ENCODE measurements around the gene ARMC7.
"Not testable (repeated sequence)": the region's sequence is repeated elsewhere in the genome, so short reads cannot be mapped to it uniquely, and the experiment has no call there.

The ARMC7 gene

DNA sequence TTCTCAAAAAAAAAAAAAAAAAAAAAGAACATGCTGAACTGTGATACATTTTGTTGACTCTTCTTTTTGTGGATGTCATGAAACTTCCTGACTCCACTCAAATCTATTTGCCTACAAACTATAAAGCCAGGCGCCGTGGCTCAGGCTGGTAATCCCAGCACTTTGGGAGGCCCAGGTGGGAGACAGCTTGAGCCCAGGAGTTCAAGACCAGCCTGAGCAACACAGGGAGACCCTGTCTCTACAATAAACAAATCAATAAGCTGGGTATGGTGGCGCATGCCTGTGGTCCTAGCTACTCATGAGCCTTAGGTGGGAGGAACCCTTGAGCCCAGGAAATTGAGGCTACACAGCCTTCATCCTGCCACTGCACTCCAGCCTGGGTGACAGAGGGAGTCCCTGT is 23.2 kb downstream of the ARMC7 start:
- peak overlapping the region in 1 of 2 experiments; percentile 38 for H2BK12ac ChIP-seq (ENCODE audit: low read length in 2 of 2)
- H3K79me1 ChIP-seq (replicated peaks; ENCODE audit: low read length, poor library complexity, severe bottlenecking): peaks cover 8% of the 10 kb centered on the region
- H3K27ac ChIP-seq (ENCODE audit: low read length, poor library complexity, severe bottlenecking): no peak overlapping the region
- H2BK5ac ChIP-seq (ENCODE audit: low read depth, low read length, poor library complexity, severe bottlenecking): no peak overlapping the region
- no peak overlapping the region for H3K4me3 ChIP-seq (ENCODE audit: insufficient read depth in 1 of 2, low read depth in 1 of 2, low read length in 2 of 2)
- H2BK120ac ChIP-seq (ENCODE audit: low read depth, low read length): no peak overlapping the region
- no peak overlapping the region for H3K9ac ChIP-seq (ENCODE audit: low read length)
- H2BK15ac ChIP-seq (ENCODE audit: low read depth, poor library complexity, severe bottlenecking): no peak overlapping the region
- DNase-seq: no peak
- H3K14ac ChIP-seq (ENCODE audit: low read length in 2 of 2): no peak overlapping the region
- no peak overlapping the region for H3K23ac ChIP-seq (ENCODE audit: low read length in 2 of 2)
- no peak overlapping the region for H3K18ac ChIP-seq (ENCODE audit: low read depth in 1 of 2, low read length in 2 of 2)
- no peaks in the 10 kb centered on the region for H3K9me3 ChIP-seq (ENCODE audit: control insufficient read depth, low read length)
- no peaks in the 10 kb centered on the region for H3K27me3 ChIP-seq (ENCODE audit: control insufficient read depth in 1 of 2, insufficient read depth in 1 of 2, low read length in 2 of 2)
- no peak overlapping the region for H4K8ac ChIP-seq (ENCODE audit: low read length)
- H3K36me3 ChIP-seq (ENCODE audit: control insufficient read depth in 1 of 2, insufficient read depth in 2 of 2, low read depth in 1 of 2, low read length in 2 of 2): peaks cover 33 to 48% of the 10 kb centered on the region in 2 experiments
- H3K4me2 ChIP-seq (ENCODE audit: low read length, poor library complexity, severe bottlenecking): no peak overlapping the region
- H4K91ac ChIP-seq (ENCODE audit: low read length): peak overlapping the region; percentile 60
- no peak overlapping the region for H2AFZ ChIP-seq (ENCODE audit: low read depth, low read length)
- no peak overlapping the region for H3K4ac ChIP-seq (ENCODE audit: low read depth in 1 of 2, low read length in 2 of 2)
- H3K4me1 ChIP-seq (ENCODE audit: control insufficient read depth, insufficient read depth, low read depth, low read length): peaks cover 12% of the 10 kb centered on the region
- no peak overlapping the region for H2AK5ac ChIP-seq (ENCODE audit: low read length, severe bottlenecking)
- WGBS: 93% methylated on average over 3 of the region's 3 CpGs

DNA sequence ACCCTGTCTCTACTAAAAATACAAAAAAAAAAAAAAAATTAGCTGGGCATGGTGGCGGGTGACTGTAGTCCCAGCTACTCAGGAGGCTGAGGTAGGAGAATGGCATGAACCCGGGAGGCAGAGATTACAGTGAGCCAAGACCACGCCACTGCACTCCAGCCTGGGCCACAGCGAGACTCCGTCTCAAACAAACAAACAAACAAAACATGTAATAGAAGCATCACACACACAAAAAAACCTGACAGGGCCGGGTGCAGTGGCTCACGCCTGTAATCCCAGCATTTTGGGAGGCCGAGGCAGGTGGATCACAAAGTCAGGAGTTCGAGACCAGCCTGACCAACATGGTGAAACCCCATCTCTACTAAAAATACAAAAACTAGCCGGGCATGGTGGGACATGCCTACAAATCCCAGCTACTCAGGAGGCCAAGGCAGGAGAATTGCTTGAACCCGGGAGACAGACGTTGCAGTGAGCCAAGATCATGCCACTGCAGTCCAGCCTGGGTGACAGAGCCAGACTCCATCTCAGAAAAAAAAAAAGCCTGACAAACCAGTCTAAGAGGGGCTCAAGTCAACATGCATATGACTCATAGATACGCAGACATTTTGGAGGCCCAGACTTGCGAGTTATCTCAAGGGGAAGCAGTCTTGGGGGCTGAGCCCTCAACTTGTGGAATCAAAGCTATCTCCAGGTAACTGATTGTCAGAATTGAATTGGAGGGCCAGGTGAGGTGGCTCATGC is 24.0 kb downstream of the ARMC7 start:
- not testable (repeated sequence) for H3K4me3 ChIP-seq (ENCODE audit: insufficient read depth in 1 of 2, low read depth in 1 of 2, low read length in 2 of 2); H3K27me3 ChIP-seq (ENCODE audit: control insufficient read depth in 1 of 2, insufficient read depth in 1 of 2, low read length in 2 of 2); H3K4ac ChIP-seq (ENCODE audit: low read depth in 1 of 2, low read length in 2 of 2)

DNA sequence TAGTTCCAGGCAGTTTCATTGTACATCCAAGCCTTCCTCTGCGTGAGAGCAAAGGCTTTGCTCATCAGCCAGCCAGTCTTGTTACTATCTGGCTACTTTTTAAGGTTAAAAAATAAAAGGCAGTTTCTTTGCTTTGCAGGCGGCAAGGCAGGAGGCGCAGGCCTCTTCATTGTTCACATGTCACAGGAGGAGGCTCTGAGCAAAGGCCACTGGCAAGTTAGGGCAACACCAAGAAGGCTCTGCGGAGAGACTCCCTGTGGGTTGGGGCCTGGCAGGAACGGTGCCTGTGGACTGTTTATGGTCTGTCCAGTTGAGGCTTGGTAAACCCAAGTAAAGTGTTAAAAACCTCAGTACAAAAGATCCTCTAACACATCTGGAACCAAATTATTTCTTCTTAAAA is 25.7 kb downstream of the ARMC7 start:
- no peaks in the 10 kb centered on the region for H3K27me3 ChIP-seq (ENCODE audit: control insufficient read depth in 1 of 2, insufficient read depth in 1 of 2, low read length in 2 of 2)
- H3K18ac ChIP-seq (ENCODE audit: low read depth in 1 of 2, low read length in 2 of 2): no peak overlapping the region
- no peak overlapping the region for H3K23ac ChIP-seq (ENCODE audit: low read length in 2 of 2)
- no peak overlapping the region for H2AFZ ChIP-seq (ENCODE audit: low read depth, low read length)
- no peak overlapping the region for H3K9ac ChIP-seq (ENCODE audit: low read length)
- no peak overlapping the region for H2BK120ac ChIP-seq (ENCODE audit: low read depth, low read length)
- H3K79me1 ChIP-seq (replicated peaks; ENCODE audit: low read length, poor library complexity, severe bottlenecking): peaks cover 9% of the 10 kb centered on the region
- no peak overlapping the region for H3K4me3 ChIP-seq (ENCODE audit: insufficient read depth in 1 of 2, low read depth in 1 of 2, low read length in 2 of 2)
- H4K8ac ChIP-seq (ENCODE audit: low read length): no peak overlapping the region
- no peak overlapping the region for H3K14ac ChIP-seq (ENCODE audit: low read length in 2 of 2)
- no peak overlapping the region for H2BK12ac ChIP-seq (ENCODE audit: low read length in 2 of 2)
- no peak overlapping the region for H3K27ac ChIP-seq (ENCODE audit: low read length, poor library complexity, severe bottlenecking)
- no peak for DNase-seq
- no peak overlapping the region for H3K4me2 ChIP-seq (ENCODE audit: low read length, poor library complexity, severe bottlenecking)
- peaks cover 4% of the 10 kb centered on the region for H3K4me1 ChIP-seq (ENCODE audit: control insufficient read depth, insufficient read depth, low read depth, low read length)
- no peak overlapping the region for H4K91ac ChIP-seq (ENCODE audit: low read length)
- 98% methylated on average over 5 of the region's 5 CpGs for WGBS
- H3K9me3 ChIP-seq (ENCODE audit: control insufficient read depth, low read length): no peaks in the 10 kb centered on the region
- H2BK15ac ChIP-seq (ENCODE audit: low read depth, poor library complexity, severe bottlenecking): no peak overlapping the region
- no peak overlapping the region for H3K4ac ChIP-seq (ENCODE audit: low read depth in 1 of 2, low read length in 2 of 2)
- no peak overlapping the region for H2BK5ac ChIP-seq (ENCODE audit: low read depth, low read length, poor library complexity, severe bottlenecking)
- no peak overlapping the region for H2AK5ac ChIP-seq (ENCODE audit: low read length, severe bottlenecking)
- peaks cover 22 to 36% of the 10 kb centered on the region in 2 experiments for H3K36me3 ChIP-seq (ENCODE audit: control insufficient read depth in 1 of 2, insufficient read depth in 2 of 2, low read depth in 1 of 2, low read length in 2 of 2)

More for the DNA sequence above, 24.0 kb downstream of the ARMC7 start:
- H2AK5ac ChIP-seq (ENCODE audit: low read length, severe bottlenecking); H3K4me2 ChIP-seq (ENCODE audit: low read length, poor library complexity, severe bottlenecking); H3K9me3 ChIP-seq (ENCODE audit: control insufficient read depth, low read length); H3K23ac ChIP-seq (ENCODE audit: low read length in 2 of 2); H4K91ac ChIP-seq (ENCODE audit: low read length); H2AFZ ChIP-seq (ENCODE audit: low read depth, low read length); H3K9ac ChIP-seq (ENCODE audit: low read length); H4K8ac ChIP-seq (ENCODE audit: low read length); H2BK5ac ChIP-seq (ENCODE audit: low read depth, low read length, poor library complexity, severe bottlenecking); H3K18ac ChIP-seq (ENCODE audit: low read depth in 1 of 2, low read length in 2 of 2); H2BK120ac ChIP-seq (ENCODE audit: low read depth, low read length); H2BK12ac ChIP-seq (ENCODE audit: low read length in 2 of 2); H3K14ac ChIP-seq (ENCODE audit: low read length in 2 of 2); H3K27ac ChIP-seq (ENCODE audit: low read length, poor library complexity, severe bottlenecking); H2BK15ac ChIP-seq (ENCODE audit: low read depth, poor library complexity, severe bottlenecking): not testable (repeated sequence)
- 92% methylated on average over 14 of the region's 14 CpGs for WGBS
- peak; percentile 44 for DNase-seq
- Histone ChIP-seq H3K4me1 (ENCODE audit: control insufficient read depth, insufficient read depth, low read depth, low read length) (peaks cover 12% of the 10 kb centered on the region), H3K79me1 (replicated peaks; ENCODE audit: low read length, poor library complexity, severe bottlenecking) (peaks cover 11% of the 10 kb centered on the region), H3K36me3 (ENCODE audit: control insufficient read depth in 1 of 2, insufficient read depth in 2 of 2, low read depth in 1 of 2, low read length in 2 of 2) (peaks cover 31 to 45% of the 10 kb centered on the region in 2 experiments)

DNA sequence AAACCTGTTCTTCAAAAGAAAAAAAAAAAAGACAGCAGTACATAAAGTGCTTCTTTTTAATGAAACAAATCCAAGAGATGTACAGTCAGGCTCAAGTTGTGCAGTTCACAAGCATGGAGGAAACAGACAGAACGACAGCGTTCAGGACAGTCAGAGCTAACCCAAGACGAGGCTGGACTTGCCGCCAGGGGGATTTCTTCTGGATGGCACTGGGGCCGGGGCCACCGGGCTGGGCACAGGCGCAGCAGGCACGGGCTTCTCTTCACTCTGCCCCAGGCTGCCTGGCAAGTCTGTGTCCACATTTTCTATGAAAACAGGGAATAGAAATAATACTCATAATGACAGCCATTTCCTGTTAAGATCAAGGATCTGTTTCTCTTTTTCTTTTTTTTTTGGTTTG is 26.2 kb downstream of the ARMC7 start:
- Histone ChIP-seq H3K23ac (ENCODE audit: low read length in 2 of 2) (no peak overlapping the region), H2BK12ac (ENCODE audit: low read length in 2 of 2) (peak overlapping the region in 1 of 2 experiments; percentile 39), H4K91ac (ENCODE audit: low read length) (no peak overlapping the region), H2BK5ac (ENCODE audit: low read depth, low read length, poor library complexity, severe bottlenecking) (no peak overlapping the region), H4K8ac (ENCODE audit: low read length) (peak overlapping the region; percentile 13), H3K79me1 (replicated peaks; ENCODE audit: low read length, poor library complexity, severe bottlenecking) (peaks cover 9% of the 10 kb centered on the region), H3K27me3 (ENCODE audit: control insufficient read depth in 1 of 2, insufficient read depth in 1 of 2, low read length in 2 of 2) (no peaks in the 10 kb centered on the region), H3K4me1 (ENCODE audit: control insufficient read depth, insufficient read depth, low read depth, low read length) (peaks cover 2% of the 10 kb centered on the region), H3K4ac (ENCODE audit: low read depth in 1 of 2, low read length in 2 of 2) (no peak overlapping the region), H3K9ac (ENCODE audit: low read length) (no peak overlapping the region), H3K4me2 (ENCODE audit: low read length, poor library complexity, severe bottlenecking) (no peak overlapping the region), H2BK15ac (ENCODE audit: low read depth, poor library complexity, severe bottlenecking) (no peak overlapping the region), H3K4me3 (ENCODE audit: insufficient read depth in 1 of 2, low read depth in 1 of 2, low read length in 2 of 2) (no peak overlapping the region), H2BK120ac (ENCODE audit: low read depth, low read length) (no peak overlapping the region), H3K27ac (ENCODE audit: low read length, poor library complexity, severe bottlenecking) (no peak overlapping the region), H3K36me3 (ENCODE audit: control insufficient read depth in 1 of 2, insufficient read depth in 2 of 2, low read depth in 1 of 2, low read length in 2 of 2) (peaks cover 27 to 40% of the 10 kb centered on the region in 2 experiments), H3K14ac (ENCODE audit: low read length in 2 of 2) (no peak overlapping the region), H2AFZ (ENCODE audit: low read depth, low read length) (no peak overlapping the region), H2AK5ac (ENCODE audit: low read length, severe bottlenecking) (no peak overlapping the region), H3K9me3 (ENCODE audit: control insufficient read depth, low read length) (no peaks in the 10 kb centered on the region), H3K18ac (ENCODE audit: low read depth in 1 of 2, low read length in 2 of 2) (no peak overlapping the region)
- DNase-seq: no peak
- 96% methylated on average over 4 of the region's 8 CpGs for WGBS
